ENCODE results near the gene DACH1. TPM values are rescaled to one million over a fixed set of nuclear protein-coding genes. Genes with fewer than 3 reads are reported as not detected.

Gene DACH1
- total and polyA plus RNA-seq, 2 of the 8 experiments (the other 6 are each of a cell fraction or from before 2014, with no cell fraction given): 0.12 to 0.67 TPM

GRCh38 chr13:71522941-71523526 lies 344.0 kb downstream of the DACH1 start:
- Histone ChIP-seq H3K14ac (ENCODE audit: insufficient read length) (no peak overlapping the region), H2BK5ac (ENCODE audit: low read depth, low read length) (no peak overlapping the region), H3K23ac (ENCODE audit: insufficient read length) (no peak overlapping the region), H3K79me2 (ENCODE audit: control insufficient read depth in 1 of 2, insufficient read depth in 2 of 2, low read length in 2 of 2) (no peaks in the 10 kb centered on the region), H3K4ac (replicated peaks; ENCODE audit: insufficient read length, low read depth, low read length) (no peak overlapping the region), H2BK15ac (ENCODE audit: low read length) (no peak overlapping the region), H4K91ac (replicated peaks; ENCODE audit: insufficient read length, low read length) (no peak overlapping the region), H3K4me1 (replicated peaks in 1 of 4; ENCODE audit: control insufficient read depth in 3 of 4, insufficient read depth in 4 of 4, low read length in 3 of 4) (no peaks in the 10 kb centered on the region), H2AFZ (ENCODE audit: low read length) (no peak overlapping the region), H3K18ac (ENCODE audit: extremely low read depth, low read length) (no peak overlapping the region), H3K27me3 (replicated peaks in 1 of 4; ENCODE audit: control insufficient read depth in 3 of 4, extremely low read depth in 1 of 4, insufficient read depth in 3 of 4, low read length in 3 of 4) (no peaks in the 10 kb centered on the region), H2BK20ac (ENCODE audit: low read length) (no peak overlapping the region), H2BK12ac (ENCODE audit: low read depth, low read length) (no peak overlapping the region), H3K27ac (ENCODE audit: low read depth, low read length) (no peak overlapping the region), H2AK5ac (ENCODE audit: low read depth, low read length) (no peak overlapping the region), H4K8ac (ENCODE audit: extremely low read depth, insufficient read depth, low read length) (no peak overlapping the region), H3K4me2 (ENCODE audit: insufficient read depth in 1 of 2, low read depth in 2 of 2, low read length in 2 of 2) (no peak overlapping the region), H2BK120ac (replicated peaks; ENCODE audit: low read depth, low read length) (no peak overlapping the region), H3K9ac (replicated peaks in 1 of 4; ENCODE audit: extremely low read depth in 1 of 4, low read depth in 3 of 4, low read length in 3 of 4) (no peak overlapping the region), H3K23me2 (ENCODE audit: low read depth, low read length) (no peaks in the 10 kb centered on the region), H4K5ac (ENCODE audit: insufficient read length, low read depth, low read length) (no peak overlapping the region), H3K9me3 (ENCODE audit: insufficient read depth in 2 of 2, low read depth in 1 of 2, low read length in 1 of 2) (no peaks in the 10 kb centered on the region), H3K79me1 (ENCODE audit: low read depth, low read length) (no peaks in the 10 kb centered on the region), H4K20me1 (replicated peaks in 1 of 2; ENCODE audit: control insufficient read depth in 1 of 2, insufficient read depth in 2 of 2, low read length in 2 of 2) (no peaks in the 10 kb centered on the region), H3K4me3 (ENCODE audit: extremely low read depth in 1 of 4, insufficient read depth in 2 of 4, low read depth in 3 of 4, low read length in 4 of 4) (no peak overlapping the region), H3K36me3 (ENCODE audit: control insufficient read depth in 2 of 4, insufficient read depth in 4 of 4, low read length in 3 of 4) (no peaks in the 10 kb centered on the region), H3K56ac (replicated peaks; ENCODE audit: insufficient read length, low read depth, low read length) (no peak overlapping the region)
- 94% methylated on average over 4 of the region's 4 CpGs; no CpG with 5 or more reads in 1 of the 2 experiments for whole genome bisulfite sequencing, 2 experiments (ENCODE audit: extremely low coverage in 1 of 2, insufficient coverage in 1 of 2, insufficient read length in 1 of 2, insufficient replicate concordance in 2 of 2, low coverage in 1 of 2, low lambda C conversion rate in 2 of 2, missing lambda C conversion rate in 1 of 2)
- TF ChIP-seq KDM5A (IDR thresholded peaks at IDR 0.05; ENCODE audit: low read length): no peak
- POLR2A ChIA-PET (ENCODE audit: partially characterized antibody): no interaction called here
- no peak for FAIRE-seq
- CTCF ChIA-PET (ENCODE audit: partially characterized antibody): no interaction called here
- no peak for DNase-seq (ENCODE audit: low read depth in 1 of 2, low spot score in 2 of 2)

Measured in H1 (cell line).